ENCODE results near the gene ATP8A2.
"Not testable (repeated sequence)": the region's sequence is repeated elsewhere in the genome, so short reads cannot be mapped to it uniquely, and the experiment has no call there.

The ATP8A2 gene

DNA sequence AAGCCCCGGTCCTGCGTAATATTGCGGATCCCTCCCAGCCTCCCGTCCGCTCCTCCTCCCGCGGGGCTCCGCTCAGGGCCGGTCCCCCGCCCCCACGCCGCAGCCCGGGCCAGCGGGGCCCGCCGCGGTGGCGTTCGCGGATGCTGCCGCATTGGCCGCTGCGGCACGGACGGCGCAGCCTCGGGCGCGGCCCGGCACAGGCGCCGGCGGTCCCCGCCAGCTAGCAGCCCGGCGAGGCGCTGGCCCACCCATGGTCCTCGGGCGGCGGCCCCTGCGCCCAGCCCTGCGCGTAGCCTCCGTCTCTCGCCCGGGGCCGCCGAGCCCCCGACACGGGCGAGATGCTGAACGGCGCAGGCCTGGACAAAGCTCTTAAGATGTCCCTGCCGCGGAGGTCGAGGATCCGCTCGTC is at the start of gene ATP8A2:
Gene ATP8A2 (plus strand): TSS at position 100 of the 409 bp plus-strand sequence. CDS start 239 bp downstream, at position 339.
- DNase-seq (ENCODE audit: low spot score): no peak

DNA sequence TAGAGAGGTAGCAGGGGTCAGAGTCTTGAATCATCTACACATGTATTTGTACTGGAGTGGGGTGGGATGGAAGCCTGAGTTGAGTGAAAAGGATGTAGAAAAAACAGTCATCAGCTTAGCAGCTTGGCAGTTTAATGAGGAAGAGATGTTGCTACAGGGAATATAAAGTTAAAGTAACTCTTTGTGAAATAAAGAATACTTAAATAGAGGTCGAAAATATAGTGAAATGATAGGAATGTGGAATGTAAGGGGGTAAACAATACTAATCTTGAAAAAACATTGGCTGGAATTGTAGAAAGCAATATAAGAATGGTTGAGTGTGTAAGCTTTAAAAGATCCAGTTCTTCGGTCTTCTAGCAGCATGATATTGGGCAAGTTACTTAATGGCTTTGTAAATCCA is 47.7 kb upstream of the ATP8A2 start:
- DNase-seq (ENCODE audit: low spot score): no peak

DNA sequence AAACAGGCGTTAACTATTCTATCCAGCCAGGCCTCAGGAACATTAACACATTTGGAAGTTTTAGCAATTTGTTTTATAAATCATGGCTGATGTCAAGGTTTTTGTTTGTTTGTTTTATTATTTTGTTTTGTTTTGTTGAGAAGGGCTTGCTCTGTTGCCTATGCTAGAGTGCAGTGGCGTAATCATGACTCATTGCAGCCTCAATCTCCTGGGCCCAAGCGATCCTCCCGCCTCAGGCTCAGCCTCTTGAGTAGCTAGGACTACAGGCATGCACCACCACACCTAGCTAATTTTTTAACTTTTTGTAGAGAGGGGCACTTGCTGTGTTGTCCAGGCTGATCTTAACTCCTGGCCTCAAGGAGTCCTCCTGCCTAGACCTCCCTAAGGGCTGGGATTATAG is 42.1 kb upstream of the ATP8A2 start:
- DNase-seq (ENCODE audit: low spot score): no peak

GRCh38 chr13:25330541-25330940 is 41.2 kb upstream of the ATP8A2 start:
- DNase-seq (ENCODE audit: low spot score): no peak

DNA sequence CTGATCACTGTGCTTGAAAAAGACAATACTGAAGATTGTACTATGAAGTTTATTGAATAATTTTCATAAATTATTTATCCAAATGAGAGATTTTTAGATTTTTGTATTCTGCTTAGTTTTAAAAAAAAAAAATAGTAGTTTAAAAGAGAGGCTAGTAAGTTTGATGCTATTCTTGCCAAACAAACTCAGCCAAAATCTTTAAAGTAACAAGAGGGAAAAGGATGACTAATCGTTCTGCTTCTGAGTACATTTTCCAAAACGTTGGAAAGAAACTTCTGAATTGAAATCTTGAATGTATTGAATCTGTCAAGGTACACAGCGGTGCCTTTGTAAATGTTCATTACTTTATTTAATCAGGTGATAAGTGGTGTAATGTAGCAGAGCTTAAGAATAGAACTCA is 35.9 kb upstream of the ATP8A2 start:
- DNase-seq (ENCODE audit: low spot score): no peak

DNA sequence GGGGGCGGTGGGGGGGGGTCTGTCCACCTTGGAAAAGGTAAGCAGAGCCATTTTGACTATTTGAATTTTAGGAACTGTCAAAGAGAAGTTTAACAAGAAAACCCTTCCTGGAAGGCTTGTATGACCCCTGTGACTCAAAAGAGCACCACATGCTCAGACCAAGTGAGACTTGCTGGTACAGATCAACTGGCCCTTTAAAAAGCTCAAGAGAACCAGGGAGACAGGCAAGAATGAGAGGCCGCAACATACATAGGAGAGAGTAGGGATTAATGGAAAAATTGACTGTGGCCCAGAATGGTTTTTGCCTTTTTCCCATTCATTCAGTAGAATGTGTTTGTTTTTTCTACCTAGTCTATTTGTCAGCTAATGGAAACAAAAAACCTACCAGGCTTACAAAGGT is 26.2 kb upstream of the ATP8A2 start:
- DNase-seq (ENCODE audit: low spot score): no peak

- DNase-seq (ENCODE audit: low spot score): no peak
These were observed 24.6 kb upstream of the ATP8A2 start for GRCh38 chr13:25347151-25347550.

DNA sequence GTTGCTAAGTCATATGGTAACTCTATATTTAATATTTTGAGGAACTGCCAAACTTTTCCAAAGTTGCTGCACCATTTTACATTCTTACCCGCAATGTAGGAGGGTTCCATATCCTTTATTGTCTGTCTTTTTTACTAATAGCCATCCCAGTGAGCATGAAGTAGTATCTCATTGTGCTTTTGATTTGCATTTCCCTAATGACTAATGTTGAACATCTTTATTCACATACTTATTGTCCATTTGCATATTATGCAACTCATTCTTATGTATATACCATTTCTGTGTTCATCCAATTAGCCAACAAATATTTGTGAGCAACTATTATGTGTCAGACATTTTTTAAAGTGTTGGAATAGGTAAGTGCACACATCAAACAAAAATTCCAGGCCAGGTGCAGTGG is 20.4 kb upstream of the ATP8A2 start:
- no peak for DNase-seq (ENCODE audit: low spot score)

DNA sequence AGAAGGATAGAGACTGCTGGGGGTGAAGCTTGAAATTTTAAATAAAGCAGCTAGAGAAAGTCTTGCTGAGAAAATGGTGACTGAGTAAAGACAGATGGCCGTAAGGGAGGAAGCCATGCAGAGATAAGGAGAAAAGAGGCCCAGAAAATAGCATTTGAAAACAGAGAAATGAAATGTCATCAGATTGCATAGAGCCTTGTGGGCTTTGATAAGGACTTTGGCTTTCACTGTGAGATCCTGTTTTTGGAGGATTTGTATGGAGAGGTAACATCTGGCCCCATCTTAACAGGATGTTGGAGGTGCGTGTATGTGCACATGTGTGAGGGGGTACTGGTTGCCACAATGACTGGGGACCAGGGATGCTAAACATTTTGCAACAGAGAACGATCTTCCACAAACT is 19.5 kb upstream of the ATP8A2 start:
- DNase-seq (ENCODE audit: low spot score): no peak

GRCh38 chr13:25352806-25353205 is 19.0 kb upstream of the ATP8A2 start:
- DNase-seq (ENCODE audit: low spot score): no peak

DNA sequence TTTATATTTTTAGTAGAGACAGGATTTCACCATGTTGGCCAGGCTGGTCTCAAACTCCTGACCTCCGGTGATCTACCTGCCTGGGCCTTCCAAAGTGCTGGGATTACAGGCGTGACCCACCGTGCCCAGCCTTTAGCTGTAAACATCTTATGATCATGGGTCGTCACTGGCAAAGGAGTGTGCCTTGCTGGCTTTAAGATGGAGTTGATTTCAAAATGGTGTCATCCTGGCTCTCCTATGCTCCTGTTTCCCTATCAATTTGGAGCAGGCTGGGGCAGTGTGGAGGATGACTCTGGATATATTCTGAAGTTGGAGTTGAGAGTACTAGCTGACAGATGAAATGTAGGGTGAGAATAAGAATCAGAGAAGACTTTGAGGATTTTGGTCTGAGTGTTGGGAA is 18.4 kb upstream of the ATP8A2 start:
- no peak for DNase-seq (ENCODE audit: low spot score)

DNA sequence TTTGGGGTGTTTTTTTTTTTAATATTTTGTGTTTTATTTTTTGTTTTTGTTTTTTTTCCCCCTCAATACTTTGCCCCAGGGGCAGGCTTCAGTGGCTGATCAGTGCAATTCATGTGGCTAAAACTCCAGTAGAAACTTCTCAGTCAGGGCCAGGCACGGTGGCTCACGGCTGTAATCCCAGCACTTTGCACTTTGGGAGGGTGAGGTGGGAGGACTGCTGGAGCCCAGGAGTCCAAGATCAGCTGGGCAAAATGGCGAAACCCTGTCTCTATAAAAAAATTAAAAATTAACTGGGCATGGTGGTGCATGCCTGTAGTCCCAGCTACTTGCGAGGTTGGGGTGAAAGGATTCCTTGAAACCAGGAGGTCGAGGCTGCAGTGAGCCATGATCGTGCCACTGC is 17.4 kb upstream of the ATP8A2 start:
- DNase-seq (ENCODE audit: low spot score): no peak

DNA sequence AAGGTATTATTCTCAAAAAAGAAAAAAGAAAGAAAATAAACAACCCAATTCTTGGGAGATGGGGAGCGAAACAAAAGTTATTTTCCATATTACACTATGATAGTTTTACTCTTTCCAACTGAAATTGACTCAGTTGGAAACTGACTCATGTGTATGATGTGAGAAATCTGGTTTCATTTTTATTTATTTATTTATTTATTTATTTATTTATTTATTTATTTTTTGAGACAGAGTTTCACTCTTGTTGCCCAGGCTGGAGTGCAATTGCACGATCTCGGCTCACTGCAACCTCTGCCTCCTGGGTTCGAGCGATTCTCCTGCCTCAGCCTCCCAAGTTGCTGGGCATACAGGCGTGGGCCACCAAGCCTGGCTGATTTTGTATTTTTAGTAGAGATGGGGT is 11.3 kb upstream of the ATP8A2 start:
- not testable (repeated sequence) for DNase-seq (ENCODE audit: low spot score)

DNA sequence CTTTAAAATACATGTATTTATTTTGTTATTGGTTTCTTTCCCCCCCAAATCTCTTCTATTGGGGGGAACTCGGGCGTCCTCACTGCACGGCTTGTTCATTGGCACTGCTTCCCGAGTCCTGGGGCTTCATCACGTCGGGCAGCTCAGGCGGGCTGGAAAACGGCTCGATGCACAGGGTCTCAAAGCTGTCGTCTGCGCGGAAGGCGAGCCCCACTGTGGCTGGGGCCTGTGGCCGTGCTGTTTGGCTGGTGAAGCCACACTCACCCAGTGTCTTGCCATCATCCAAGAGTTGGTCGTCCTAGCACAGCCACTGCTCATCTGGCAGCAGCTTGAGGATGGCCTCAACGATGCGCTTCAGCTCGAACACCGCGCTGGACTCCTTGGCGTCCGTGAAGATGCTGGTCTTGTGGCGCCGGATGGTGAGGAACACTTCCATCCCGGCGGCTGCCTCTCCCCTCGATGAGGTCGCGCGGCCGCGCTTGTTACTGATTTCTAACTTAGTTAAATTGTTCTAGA is 6.0 kb upstream of the ATP8A2 start:
- DNase-seq (ENCODE audit: low spot score): no peak

GRCh38 chr13:25371158-25371874 is 458 bp upstream of the ATP8A2 start:
- no peak for DNase-seq (ENCODE audit: low spot score)

GRCh38 chr13:25372284-25373081 is 709 bp downstream of the ATP8A2 start:
- no peak for DNase-seq (ENCODE audit: low spot score)

GRCh38 chr13:25375727-25376358 is 4.1 kb downstream of the ATP8A2 start:
- DNase-seq (ENCODE audit: low spot score): peak; percentile 31

GRCh38 chr13:25377244-25377962 is 5.6 kb downstream of the ATP8A2 start:
- DNase-seq (ENCODE audit: low spot score): no peak

- DNase-seq (ENCODE audit: low spot score): no peak
These were observed 6.8 kb downstream of the ATP8A2 start for GRCh38 chr13:25378528-25378927.

- DNase-seq (ENCODE audit: low spot score): no peak
These were observed 7.2 kb downstream of the ATP8A2 start for GRCh38 chr13:25379011-25379410.

- DNase-seq (ENCODE audit: low spot score): no peak
These were observed 8.3 kb downstream of the ATP8A2 start for GRCh38 chr13:25380082-25380481.

DNA sequence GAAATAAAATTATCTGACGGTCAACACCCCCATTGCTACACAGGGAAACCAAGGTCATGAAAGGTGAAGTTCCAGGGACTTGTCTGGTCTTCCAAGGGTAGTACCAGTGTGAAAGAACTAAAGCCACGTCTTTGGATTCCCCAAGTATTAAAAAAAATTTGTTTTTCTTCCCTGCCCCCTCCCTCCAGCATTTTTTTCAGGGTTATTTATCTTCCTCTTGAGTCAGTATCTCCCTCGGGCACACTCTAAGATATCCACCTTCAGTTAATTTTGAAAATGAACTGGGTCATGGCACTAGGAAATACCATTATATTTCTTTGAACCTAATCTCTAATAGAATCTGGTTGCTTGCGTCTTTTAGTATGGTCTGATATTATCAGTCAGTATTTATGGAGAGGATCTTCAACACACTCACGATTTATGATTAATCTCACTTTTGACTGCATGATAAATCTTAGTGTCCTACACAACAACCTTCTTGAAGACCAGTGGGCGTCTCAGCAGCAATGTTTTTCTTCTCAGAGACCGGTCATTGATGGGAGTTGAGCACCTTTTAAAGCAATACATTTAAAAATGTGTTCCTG is 9.1 kb downstream of the ATP8A2 start:
- no peak for DNase-seq (ENCODE audit: low spot score)
